GM23338 (cell line): ENCODE measurements around the gene L3HYPDH. TPM values are rescaled to one million over a fixed set of nuclear protein-coding genes. Genes with fewer than 3 reads are reported as not detected.

ENCODE experiments used
- ATAC-seq: fragments of 200-7000 bp; cut with Tn5 transposase; 3 replicates; pipeline ENCODE4 v1.9.1; 2020
- DNase-seq: peaks from one replicate; pipeline ENCODE4 v3.0.0-alpha.2; 2015; ENCODE audit warnings: low spot score
- H2AFZ ChIP-seq: fragments of 200-600 bp; sonication (generic); 2 replicates; pipeline ENCODE4 v1.8.0; 2016; ENCODE audit warnings: antibody characterized with exemption, mild to moderate bottlenecking, moderate library complexity
- H3F3A ChIP-seq: fragments of 200-600 bp; sonication (generic); replicated peaks from 2 replicates; pipeline ENCODE4 v1.8.0; 2017; ENCODE audit warnings: antibody characterized with exemption, mixed run types, low read depth
- H3K27ac ChIP-seq: fragments of 200-600 bp; sonication (generic); 2 replicates; pipeline ENCODE4 v1.6.1; 2016; ENCODE audit warnings: low read depth
- H3K27me3 ChIP-seq: fragments of 200-600 bp; sonication (generic); 2 replicates; pipeline ENCODE4 v1.8.0; 2016; ENCODE audit warnings: mild to moderate bottlenecking, mixed run types, moderate library complexity; ENCODE audit not compliant: insufficient read depth
- H3K36me3 ChIP-seq: fragments of 200-600 bp; sonication (generic); 2 replicates; pipeline ENCODE4 v1.8.0; 2016; ENCODE audit warnings: mild to moderate bottlenecking; ENCODE audit not compliant: insufficient read depth
- H3K4me1 ChIP-seq: fragments of 200-600 bp; sonication (generic); 2 replicates; pipeline ENCODE4 v1.8.0; 2016; ENCODE audit warnings: mild to moderate bottlenecking, moderate library complexity; ENCODE audit not compliant: insufficient read depth
- H3K4me2 ChIP-seq: fragments of 200-600 bp; sonication (generic); 2 replicates; pipeline ENCODE4 v1.7.1; 2017; ENCODE audit warnings: mixed run types
- H3K4me3 ChIP-seq: fragments of 200-600 bp; sonication (generic); 2 replicates; pipeline ENCODE4 v1.6.1; 2016; ENCODE audit warnings: mixed run types
- H3K79me2 ChIP-seq: fragments of 200-600 bp; sonication (generic); replicated peaks from 2 replicates; pipeline ENCODE4 v1.8.0; 2017; ENCODE audit warnings: mild to moderate bottlenecking; ENCODE audit not compliant: insufficient read depth
- H3K9me2 ChIP-seq: fragments of 200-600 bp; sonication (generic); 2 replicates; pipeline ENCODE4 v1.8.0; 2017; ENCODE audit not compliant: insufficient read depth
- H4K20me1 ChIP-seq: fragments of 200-600 bp; sonication (generic); replicated peaks from 2 replicates; pipeline ENCODE4 v1.8.0; 2017; ENCODE audit warnings: mild to moderate bottlenecking; ENCODE audit not compliant: insufficient read depth
- H3K27ac Mint-ChIP-seq: 2 replicates; pipeline ENCODE4 v1.8.0; 2020; ENCODE audit warnings: inconsistent platforms, mild to moderate bottlenecking, moderate library complexity, mixed read lengths
- H3K27me3 Mint-ChIP-seq: 3 replicates; pipeline ENCODE4 v1.8.0; 2022; ENCODE audit warnings: low read depth, mild to moderate bottlenecking, moderate library complexity, mixed read lengths, inconsistent platforms; ENCODE audit not compliant: insufficient read depth, poor library complexity
- H3K36me3 Mint-ChIP-seq: 3 replicates; pipeline ENCODE4 v1.8.0; 2021; ENCODE audit warnings: low read depth, mild to moderate bottlenecking, inconsistent platforms, moderate library complexity, mixed read lengths
- H3K4me1 Mint-ChIP-seq: 3 replicates; pipeline ENCODE4 v1.8.0; 2020; ENCODE audit warnings: mild to moderate bottlenecking, inconsistent platforms, mixed read lengths
- H3K4me3 Mint-ChIP-seq: 3 replicates; pipeline ENCODE4 v1.8.0; 2021; ENCODE audit warnings: moderate library complexity, mild to moderate bottlenecking, inconsistent platforms, mixed read lengths
- H3K9me3 Mint-ChIP-seq: 3 replicates; pipeline ENCODE4 v1.8.0; 2020; ENCODE audit warnings: moderate library complexity, mild to moderate bottlenecking, inconsistent platforms, mixed read lengths
- CREB1 ChIP-seq: fragments of 250-450 bp; sonication (Bioruptor Pico); IDR thresholded peaks from 2 replicates; pipeline ENCODE4 v1.5.0; 2020; ENCODE audit warnings: low read depth, mild to moderate bottlenecking, moderate library complexity
- NANOG ChIP-seq: IDR thresholded peaks from 2 replicates; pipeline ENCODE4 v1.6.1; 2016; ENCODE audit warnings: antibody characterized with exemption, borderline replicate concordance
- STAT1 ChIP-seq: IDR thresholded peaks from one replicate; pipeline ENCODE4 v1.6.1; 2016; ENCODE audit warnings: antibody characterized with exemption; ENCODE audit not compliant: unreplicated experiment
- ZNF114 ChIP-seq: fragments of 250-450 bp; sonication (Bioruptor Pico); IDR thresholded peaks from 2 replicates; pipeline ENCODE4 v1.5.0; 2020; ENCODE audit warnings: mild to moderate bottlenecking, moderate library complexity
- ZNF331 ChIP-seq: fragments of 250-450 bp; sonication (Bioruptor Pico); IDR thresholded peaks from 2 replicates; pipeline ENCODE4 v1.5.0; 2020; ENCODE audit warnings: low read depth, mild to moderate bottlenecking, moderate library complexity
- polyA plus RNA-seq: library from polyadenylated mRNA; unstranded; fragments of >200 nt; fragmentation: Nextera tagmentation; extraction: Ambion mirVana; gene quantifications from 2 replicates; pipeline ENCODE4 v1.2.1, GENCODE V29; 2016
- total RNA-seq: library from RNA; depleted of rRNA; stranded (reverse); fragments of >200 nt; shearing (Covaris generic); gene quantifications from 2 replicates; pipeline ENCODE4 v1.2.3, GENCODE V29; 2014
- TF ChIP-seq, protein P1 (sequence below): fragments of 250-450 bp; sonication (Bioruptor Pico); IDR thresholded peaks from 2 replicates; pipeline ENCODE4 v1.5.0; 2020; ENCODE audit warnings: mild to moderate bottlenecking, moderate library complexity

L3HYPDH gene
- total and polyA plus RNA-seq, 2 experiments from 2014 or later = 18.6 to 24.8 TPM

- TF ChIP-seq, protein P1, sequence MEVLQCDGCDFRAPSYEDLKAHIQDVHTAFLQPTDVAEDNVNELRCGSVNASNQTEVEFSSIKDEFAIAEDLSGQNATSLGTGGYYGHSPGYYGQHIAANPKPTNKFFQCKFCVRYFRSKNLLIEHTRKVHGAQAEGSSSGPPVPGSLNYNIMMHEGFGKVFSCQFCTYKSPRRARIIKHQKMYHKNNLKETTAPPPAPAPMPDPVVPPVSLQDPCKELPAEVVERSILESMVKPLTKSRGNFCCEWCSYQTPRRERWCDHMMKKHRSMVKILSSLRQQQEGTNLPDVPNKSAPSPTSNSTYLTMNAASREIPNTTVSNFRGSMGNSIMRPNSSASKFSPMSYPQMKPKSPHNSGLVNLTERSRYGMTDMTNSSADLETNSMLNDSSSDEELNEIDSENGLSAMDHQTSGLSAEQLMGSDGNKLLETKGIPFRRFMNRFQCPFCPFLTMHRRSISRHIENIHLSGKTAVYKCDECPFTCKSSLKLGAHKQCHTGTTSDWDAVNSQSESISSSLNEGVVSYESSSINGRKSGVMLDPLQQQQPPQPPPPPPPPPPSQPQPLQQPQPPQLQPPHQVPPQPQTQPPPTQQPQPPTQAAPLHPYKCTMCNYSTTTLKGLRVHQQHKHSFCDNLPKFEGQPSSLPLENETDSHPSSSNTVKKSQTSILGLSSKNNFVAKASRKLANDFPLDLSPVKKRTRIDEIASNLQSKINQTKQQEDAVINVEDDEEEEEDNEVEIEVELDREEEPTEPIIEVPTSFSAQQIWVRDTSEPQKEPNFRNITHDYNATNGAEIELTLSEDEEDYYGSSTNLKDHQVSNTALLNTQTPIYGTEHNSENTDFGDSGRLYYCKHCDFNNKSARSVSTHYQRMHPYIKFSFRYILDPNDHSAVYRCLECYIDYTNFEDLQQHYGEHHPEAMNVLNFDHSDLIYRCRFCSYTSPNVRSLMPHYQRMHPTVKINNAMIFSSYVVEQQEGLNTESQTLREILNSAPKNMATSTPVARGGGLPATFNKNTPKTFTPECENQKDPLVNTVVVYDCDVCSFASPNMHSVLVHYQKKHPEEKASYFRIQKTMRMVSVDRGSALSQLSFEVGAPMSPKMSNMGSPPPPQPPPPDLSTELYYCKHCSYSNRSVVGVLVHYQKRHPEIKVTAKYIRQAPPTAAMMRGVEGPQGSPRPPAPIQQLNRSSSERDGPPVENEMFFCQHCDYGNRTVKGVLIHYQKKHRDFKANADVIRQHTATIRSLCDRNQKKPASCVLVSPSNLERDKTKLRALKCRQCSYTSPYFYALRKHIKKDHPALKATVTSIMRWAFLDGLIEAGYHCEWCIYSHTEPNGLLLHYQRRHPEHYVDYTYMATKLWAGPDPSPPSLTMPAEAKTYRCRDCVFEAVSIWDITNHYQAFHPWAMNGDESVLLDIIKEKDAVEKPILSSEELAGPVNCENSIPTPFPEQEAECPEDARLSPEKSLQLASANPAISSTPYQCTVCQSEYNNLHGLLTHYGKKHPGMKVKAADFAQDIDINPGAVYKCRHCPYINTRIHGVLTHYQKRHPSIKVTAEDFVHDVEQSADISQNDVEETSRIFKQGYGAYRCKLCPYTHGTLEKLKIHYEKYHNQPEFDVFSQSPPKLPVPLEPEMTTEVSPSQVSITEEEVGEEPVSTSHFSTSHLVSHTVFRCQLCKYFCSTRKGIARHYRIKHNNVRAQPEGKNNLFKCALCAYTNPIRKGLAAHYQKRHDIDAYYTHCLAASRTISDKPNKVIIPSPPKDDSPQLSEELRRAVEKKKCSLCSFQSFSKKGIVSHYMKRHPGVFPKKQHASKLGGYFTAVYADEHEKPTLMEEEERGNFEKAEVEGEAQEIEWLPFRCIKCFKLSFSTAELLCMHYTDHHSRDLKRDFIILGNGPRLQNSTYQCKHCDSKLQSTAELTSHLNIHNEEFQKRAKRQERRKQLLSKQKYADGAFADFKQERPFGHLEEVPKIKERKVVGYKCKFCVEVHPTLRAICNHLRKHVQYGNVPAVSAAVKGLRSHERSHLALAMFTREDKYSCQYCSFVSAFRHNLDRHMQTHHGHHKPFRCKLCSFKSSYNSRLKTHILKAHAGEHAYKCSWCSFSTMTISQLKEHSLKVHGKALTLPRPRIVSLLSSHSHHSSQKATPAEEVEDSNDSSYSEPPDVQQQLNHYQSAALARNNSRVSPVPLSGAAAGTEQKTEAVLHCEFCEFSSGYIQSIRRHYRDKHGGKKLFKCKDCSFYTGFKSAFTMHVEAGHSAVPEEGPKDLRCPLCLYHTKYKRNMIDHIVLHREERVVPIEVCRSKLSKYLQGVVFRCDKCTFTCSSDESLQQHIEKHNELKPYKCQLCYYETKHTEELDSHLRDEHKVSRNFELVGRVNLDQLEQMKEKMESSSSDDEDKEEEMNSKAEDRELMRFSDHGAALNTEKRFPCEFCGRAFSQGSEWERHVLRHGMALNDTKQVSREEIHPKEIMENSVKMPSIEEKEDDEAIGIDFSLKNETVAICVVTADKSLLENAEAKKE = no peak
- TF ChIP-seq STAT1 (no peak), NANOG (no peak), ZNF114 (no peak), CREB1 (no peak)
These were observed 25.7 kb downstream of the L3HYPDH start (continued) for GRCh38 chr14:59458486-59458885.

GRCh38 chr14:59455411-59455810 lies 28.8 kb downstream of the L3HYPDH start:
- ATAC-seq = no peak
- no peak overlapping the region for H3K27ac Mint-ChIP-seq
- Histone ChIP-seq H4K20me1 (no peaks in the 10 kb centered on the region), H3K4me3 (no peak overlapping the region), H3K4me2 (no peak overlapping the region), H2AFZ (no peak overlapping the region), H3K27ac (no peak overlapping the region), H3K4me1 (no peaks in the 10 kb centered on the region), H3F3A (no peaks in the 10 kb centered on the region), H3K27me3 (no peaks in the 10 kb centered on the region), H3K36me3 (no peaks in the 10 kb centered on the region), H3K79me2 (no peaks in the 10 kb centered on the region), H3K9me2 (no peaks in the 10 kb centered on the region)
- TF ChIP-seq, protein P1 = no peak
- TF ChIP-seq ZNF331 (CRISPR knock-in tag) = no peak
- no peaks in the 10 kb centered on the region for H3K9me3 Mint-ChIP-seq
- peaks cover 11% of the 10 kb centered on the region; the same call in 2 of the 3 replicates for H3K36me3 Mint-ChIP-seq
- peaks cover 2% of the 10 kb centered on the region for H3K27me3 Mint-ChIP-seq
- H3K4me1 Mint-ChIP-seq = no peaks in the 10 kb centered on the region
- no peak overlapping the region for H3K4me3 Mint-ChIP-seq
- no peak for DNase-seq
